B cell (primary cell): ENCODE measurements around the gene SUGP2. TPM values are rescaled to one million over a fixed set of nuclear protein-coding genes. Genes with fewer than 3 reads are reported as not detected.

Experiments
- ATAC-seq: fragments of 200-7000 bp; cut with Tn5 transposase; one replicate; pipeline ENCODE4 v1.10.0; 2021; ENCODE audit warnings: low read depth, mild to moderate bottlenecking, moderate number of reproducible peaks, moderate library complexity
- CTCF ChIA-PET: fragments of 350-600 bp; sonication (Branson Sonifier 250); formaldehyde crosslinking; loops from one replicate; lab custom pipeline; 2021; ENCODE audit warnings: antibody characterized with exemption, inconsistent platforms; lab: Charles Lee
- POLR2A ChIA-PET: fragments of 350-600 bp; sonication (Branson Sonifier 250); formaldehyde crosslinking; loops from one replicate; lab custom pipeline; 2021; ENCODE audit warnings: antibody characterized with exemption; lab: Charles Lee
- DNase-seq: peaks from one replicate; pipeline ENCODE4 v3.0.0; 2013
- H2AFZ ChIP-seq: 2 replicates; pipeline ENCODE4 v1.6.1; 2012; ENCODE audit warnings: mild to moderate bottlenecking, low read depth, low read length; ENCODE audit not compliant: insufficient read depth, poor library complexity, severe bottlenecking
- H3K27ac ChIP-seq, 2 donors: 1 replicate in 1 of 2; 2 replicates in 1 of 2; pipeline ENCODE4 v1.5.1; 2012 to 2013; ENCODE audit warnings: low read length in 2 of 2, mild to moderate bottlenecking in 2 of 2, moderate library complexity in 1 of 2
- H3K27me3 ChIP-seq, 4 experiments: fragments of 200-600 bp in 1 of 4; sonication (generic) in 1 of 4; replicated peaks in 1 of 4; 1 replicate in 2 of 4; 2 replicates in 2 of 4; pipeline versions ENCODE4 v1.6.1 to v1.7.0; 2013 to 2016; ENCODE audit warnings: low read length in 3 of 4, mild to moderate bottlenecking in 2 of 4, mixed read lengths in 1 of 4, moderate library complexity in 1 of 4; ENCODE audit not compliant: insufficient read depth in 4 of 4, control insufficient read depth in 3 of 4; ENCODE audit errors: control extremely low read depth in 1 of 4
- H3K36me3 ChIP-seq, 2 experiments: replicated peaks in 1 of 2; 1 replicate in 1 of 2; 2 replicates in 1 of 2; pipeline versions ENCODE4 v1.6.1 to v1.7.1; 2013; ENCODE audit warnings: low read length in 1 of 2; ENCODE audit not compliant: insufficient read depth in 2 of 2, control insufficient read depth in 1 of 2; ENCODE audit errors: control extremely low read depth in 1 of 2, extremely low read depth in 1 of 2
- H3K4me1 ChIP-seq, 2 donors: fragments of 200-600 bp in 1 of 2; sonication (generic) in 1 of 2; 1 replicate in 1 of 2; 2 replicates in 1 of 2; pipeline versions ENCODE4 v1.5.1 to v1.6.1; 2013 to 2017; ENCODE audit warnings: low read length in 2 of 2; ENCODE audit not compliant: control insufficient read depth in 2 of 2, insufficient read depth in 2 of 2
- H3K4me2 ChIP-seq: replicated peaks from 2 replicates; pipeline ENCODE3; 2012; ENCODE audit warnings: mild to moderate bottlenecking, low read depth, low read length; ENCODE audit not compliant: poor library complexity, severe bottlenecking
- H3K4me3 ChIP-seq, 5 experiments: fragments of 200-600 bp in 1 of 5; sonication (generic) in 1 of 5; 1 replicate in 3 of 5; 2 replicates in 2 of 5; pipeline versions ENCODE4 v1.5.1 to v1.7.0; 2011 to 2016; ENCODE audit warnings: low read length in 4 of 5, mild to moderate bottlenecking in 4 of 5, low read depth in 2 of 5, control low read depth in 1 of 5, moderate library complexity in 1 of 5; ENCODE audit not compliant: insufficient read depth in 1 of 5; ENCODE audit errors: control extremely low read depth in 1 of 5, extremely low read depth in 1 of 5
- H3K79me2 ChIP-seq: fragments of 200-600 bp; sonication (generic); one replicate; pipeline ENCODE4 v1.6.0; 2016; ENCODE audit warnings: low read length; ENCODE audit not compliant: control insufficient read depth, insufficient read depth
- H3K9ac ChIP-seq: fragments of 200-600 bp; sonication (generic); 2 replicates; pipeline ENCODE4 v1.6.1; 2017; ENCODE audit warnings: mild to moderate bottlenecking, low read length, moderate library complexity
- H3K9me3 ChIP-seq, 3 donors: one replicate each; pipeline versions ENCODE4 v1.6.1 to v1.7.1; 2013; ENCODE audit warnings: low read length in 2 of 3; ENCODE audit not compliant: control insufficient read depth in 2 of 3, insufficient read depth in 1 of 3; ENCODE audit errors: control extremely low read depth in 1 of 3
- H4K20me1 ChIP-seq: 2 replicates; pipeline ENCODE4 v1.6.0; 2012; ENCODE audit warnings: mild to moderate bottlenecking, low read length; ENCODE audit not compliant: insufficient read depth, control insufficient read depth, poor library complexity, severe bottlenecking
- H3K27ac Mint-ChIP-seq: one replicate; pipeline ENCODE4 v1.8.0; 2021; ENCODE audit warnings: mixed read lengths
- H3K27me3 Mint-ChIP-seq: one replicate; pipeline ENCODE4 v1.8.0; 2021; ENCODE audit warnings: mixed read lengths
- H3K4me1 Mint-ChIP-seq: one replicate; pipeline ENCODE4 v1.8.0; 2021; ENCODE audit warnings: mixed read lengths
- H3K4me3 Mint-ChIP-seq: one replicate; pipeline ENCODE4 v1.8.0; 2021; ENCODE audit warnings: mixed read lengths
- H3K9me3 Mint-ChIP-seq: one replicate; pipeline ENCODE4 v1.8.0; 2022; ENCODE audit warnings: mixed read lengths; ENCODE audit not compliant: insufficient read depth
- EZH2 ChIP-seq: IDR thresholded peaks from 2 replicates; pipeline ENCODE4 v1.6.1; 2012; ENCODE audit warnings: borderline replicate concordance, low read depth, mild to moderate bottlenecking, moderate library complexity, low read length; ENCODE audit not compliant: insufficient read depth, poor library complexity, severe bottlenecking
- WGBS: methylation state at CpG from one replicate; pipeline ENCODE4 v1.1.5; 2013; ENCODE audit warnings: missing lambda C conversion rate; ENCODE audit not compliant: insufficient coverage; 5-methylcytosine and 5-hydroxymethylcytosine counted together
- intact Hi-C: fragments of 100-400 bp; cut with micrococcal nuclease; formaldehyde crosslinking; loops from one replicate; pipeline ENCODE4 v1.10.0; 2022
- polyA plus RNA-seq: library from polyadenylated mRNA; depleted of rRNA; stranded (reverse); fragments of >200 nt; gene quantifications from 2 replicates; pipeline ENCODE4 v1.2.3, GENCODE V29; 2012
- total RNA-seq, 2 donors: library from RNA; stranded (reverse); fragments of 120-200 nt in 1 of 2; gene quantifications; 1 replicate in 1 of 2; 2 replicates in 1 of 2; pipeline versions ENCODE4 v1.2.3 to v1.2.4, GENCODE V29; 2013 to 2022
- TF ChIP-seq, protein P1 (sequence below): fragments of 200-600 bp; IDR thresholded peaks from one replicate; pipeline ENCODE4 v1.8.0; 2022; ENCODE audit warnings: antibody characterized with exemption, mild to moderate bottlenecking

SUGP2 gene
- total and polyA plus RNA-seq, 2 donors (not counting 1 experiment from before 2014, with no cell fraction given), result 132 to 154 TPM

DNA sequence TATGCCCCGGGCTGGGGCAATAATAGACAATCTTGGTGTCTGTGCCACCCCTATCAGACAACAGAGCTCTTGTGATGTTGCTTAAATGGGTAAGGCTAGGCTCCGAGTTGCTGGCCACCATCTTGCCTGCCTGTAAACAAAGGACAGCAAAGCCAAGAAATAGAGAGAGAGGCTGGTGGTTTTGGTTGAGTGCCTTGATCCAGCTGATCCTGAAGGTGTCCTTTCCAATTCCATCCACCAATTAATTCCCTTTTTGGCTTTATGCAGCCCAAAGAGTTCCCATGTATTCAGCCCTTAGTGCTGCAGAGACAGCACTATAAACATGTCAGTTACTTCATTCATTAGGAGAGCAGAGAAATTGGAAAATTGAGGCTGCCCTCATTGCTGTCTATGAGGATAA lies 50.6 kb downstream of the SUGP2 start:
- Histone ChIP-seq H4K20me1 (no peaks in the 10 kb centered on the region), H2AFZ (no peak overlapping the region), H3K9me3 (no peaks in the 10 kb centered on the region), H3K4me2 (no peak overlapping the region), H3K9ac (no peak overlapping the region), H3K27me3 (peaks cover 0 to 11% (median 3%) of the 10 kb centered on the region in 4 experiments), H3K27ac (no peak overlapping the region), H3K4me3 (no peak overlapping the region), H3K79me2 (no peaks in the 10 kb centered on the region), H3K4me1 (peaks cover 0 to 3% of the 10 kb centered on the region in 2 donors), H3K36me3 (no peaks in the 10 kb centered on the region)
- Mint-ChIP-seq H3K4me3 (no peak overlapping the region), H3K9me3 (no peaks in the 10 kb centered on the region), H3K27ac (no peak overlapping the region), H3K4me1 (peaks cover 4% of the 10 kb centered on the region), H3K27me3 (peaks cover 23% of the 10 kb centered on the region)
- TF ChIP-seq, protein P1, sequence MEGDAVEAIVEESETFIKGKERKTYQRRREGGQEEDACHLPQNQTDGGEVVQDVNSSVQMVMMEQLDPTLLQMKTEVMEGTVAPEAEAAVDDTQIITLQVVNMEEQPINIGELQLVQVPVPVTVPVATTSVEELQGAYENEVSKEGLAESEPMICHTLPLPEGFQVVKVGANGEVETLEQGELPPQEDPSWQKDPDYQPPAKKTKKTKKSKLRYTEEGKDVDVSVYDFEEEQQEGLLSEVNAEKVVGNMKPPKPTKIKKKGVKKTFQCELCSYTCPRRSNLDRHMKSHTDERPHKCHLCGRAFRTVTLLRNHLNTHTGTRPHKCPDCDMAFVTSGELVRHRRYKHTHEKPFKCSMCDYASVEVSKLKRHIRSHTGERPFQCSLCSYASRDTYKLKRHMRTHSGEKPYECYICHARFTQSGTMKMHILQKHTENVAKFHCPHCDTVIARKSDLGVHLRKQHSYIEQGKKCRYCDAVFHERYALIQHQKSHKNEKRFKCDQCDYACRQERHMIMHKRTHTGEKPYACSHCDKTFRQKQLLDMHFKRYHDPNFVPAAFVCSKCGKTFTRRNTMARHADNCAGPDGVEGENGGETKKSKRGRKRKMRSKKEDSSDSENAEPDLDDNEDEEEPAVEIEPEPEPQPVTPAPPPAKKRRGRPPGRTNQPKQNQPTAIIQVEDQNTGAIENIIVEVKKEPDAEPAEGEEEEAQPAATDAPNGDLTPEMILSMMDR, result no peak
- no peak for TF ChIP-seq EZH2
- intact Hi-C loops, result no loop called here
- 100% methylated on average over 1 of the region's 2 CpGs for WGBS
- DNase-seq (no peak), ATAC-seq (no peak)
- CTCF ChIA-PET, result interaction anchor here (1.3 kb wide), 1 partner anchor 19 kb away, joined by 3 read pairs; no protein-coding TSS in a partner anchor
- POLR2A ChIA-PET, result interaction anchor here (0.6 kb wide), 1 partner anchor 22 kb away, joined by 3 read pairs; no protein-coding TSS in a partner anchor

DNA sequence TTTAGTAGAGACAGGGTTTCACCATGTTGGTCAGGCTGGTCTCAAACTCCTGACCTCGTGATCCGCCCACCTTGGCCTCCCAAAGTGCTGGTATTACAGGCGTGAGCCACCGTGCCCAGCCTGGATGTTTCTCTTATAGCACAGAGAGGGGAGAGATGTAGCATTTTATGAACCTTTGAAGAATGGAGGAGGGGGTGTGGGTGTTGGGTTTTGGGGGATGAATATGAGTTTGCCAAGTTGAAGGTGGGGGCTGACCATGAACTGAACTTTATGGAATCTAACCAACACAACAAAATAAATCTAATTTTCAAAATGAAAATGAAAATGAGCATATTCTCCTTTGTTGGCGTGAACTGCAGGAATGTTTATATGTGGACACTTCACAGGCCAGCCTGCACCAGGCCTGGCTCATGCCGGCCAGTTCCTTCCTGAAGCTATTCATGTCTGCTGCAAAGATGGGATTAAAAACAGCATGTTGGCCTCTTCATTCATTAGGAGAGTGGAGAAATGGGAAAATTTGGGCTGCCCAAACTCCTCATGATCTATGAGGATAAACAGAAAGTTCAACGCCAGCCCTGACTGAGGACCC lies 52.8 kb downstream of the SUGP2 start:
- H3K27ac ChIP-seq, result no peak overlapping the region
- no peak overlapping the region for H2AFZ ChIP-seq
- H3K27me3 ChIP-seq, result peaks cover 0 to 11% (median 3%) of the 10 kb centered on the region in 4 experiments
- no peak overlapping the region for H3K4me3 Mint-ChIP-seq
- no peak overlapping the region for H3K27ac Mint-ChIP-seq
- no peaks in the 10 kb centered on the region for H3K4me1 Mint-ChIP-seq
- H3K4me2 ChIP-seq, result no peak overlapping the region
- 90% methylated on average over 4 of the region's 7 CpGs for WGBS
- DNase-seq, result no peak
- no peak overlapping the region for H3K9ac ChIP-seq
- H3K79me2 ChIP-seq, result no peaks in the 10 kb centered on the region
- H3K9me3 Mint-ChIP-seq, result no peaks in the 10 kb centered on the region
- ChIA-PET POLR2A (no interaction called here), CTCF (no interaction called here)
- TF ChIP-seq, protein P1, result no peak
- no peak for TF ChIP-seq EZH2
- intact Hi-C loops, result no loop called here
- H3K4me3 ChIP-seq, result no peak overlapping the region
- no peaks in the 10 kb centered on the region for H3K4me1 ChIP-seq
- no peaks in the 10 kb centered on the region for H3K36me3 ChIP-seq
- no peak for ATAC-seq
- H3K27me3 Mint-ChIP-seq, result peaks cover 17% of the 10 kb centered on the region
- no peaks in the 10 kb centered on the region for H4K20me1 ChIP-seq
- no peaks in the 10 kb centered on the region for H3K9me3 ChIP-seq
